Peyer's patch (tissue), 4 donors: ENCODE data around the gene PRPF38B.
"Not testable (repeated sequence)": the region's sequence is repeated elsewhere in the genome, so short reads cannot be mapped to it uniquely, and the experiment has no call there.

Experiments used
- CTCF ChIP-seq, 6 experiments: fragments of 450-650 bp in 4 of 6; fragments of 200-600 bp in 2 of 6; sonication (generic) in 1 of 6; IDR thresholded peaks; one replicate each; pipeline ENCODE4 v1.5.1; 2017 to 2019; ENCODE audit warnings: antibody characterized with exemption in 6 of 6, mild to moderate bottlenecking in 3 of 6, moderate library complexity in 1 of 6
- POLR2A ChIP-seq, 2 donors: fragments of 450-650 bp; IDR thresholded peaks; one replicate each; pipeline ENCODE4 v1.5.1; 2017; ENCODE audit warnings: antibody characterized with exemption in 2 of 2, mild to moderate bottlenecking in 2 of 2, moderate library complexity in 2 of 2

GRCh38 chr1:108681701-108682100 is 10.4 kb upstream of the PRPF38B start:
- not testable (repeated sequence) for TF ChIP-seq POLR2A, CTCF (IDR thresholded peaks at IDR 0.05)
